Measurements from ENCODE around the gene ZBTB33. TPM values are rescaled to one million over a fixed set of nuclear protein-coding genes. Genes with fewer than 3 reads are reported as not detected.
A peak's percentile ranks its signal among the peaks of the same experiment; 100 is the strongest.

ZBTB33 gene
- total RNA-seq, 1 experiment from 2014 or later, result 16.2 TPM

DNA sequence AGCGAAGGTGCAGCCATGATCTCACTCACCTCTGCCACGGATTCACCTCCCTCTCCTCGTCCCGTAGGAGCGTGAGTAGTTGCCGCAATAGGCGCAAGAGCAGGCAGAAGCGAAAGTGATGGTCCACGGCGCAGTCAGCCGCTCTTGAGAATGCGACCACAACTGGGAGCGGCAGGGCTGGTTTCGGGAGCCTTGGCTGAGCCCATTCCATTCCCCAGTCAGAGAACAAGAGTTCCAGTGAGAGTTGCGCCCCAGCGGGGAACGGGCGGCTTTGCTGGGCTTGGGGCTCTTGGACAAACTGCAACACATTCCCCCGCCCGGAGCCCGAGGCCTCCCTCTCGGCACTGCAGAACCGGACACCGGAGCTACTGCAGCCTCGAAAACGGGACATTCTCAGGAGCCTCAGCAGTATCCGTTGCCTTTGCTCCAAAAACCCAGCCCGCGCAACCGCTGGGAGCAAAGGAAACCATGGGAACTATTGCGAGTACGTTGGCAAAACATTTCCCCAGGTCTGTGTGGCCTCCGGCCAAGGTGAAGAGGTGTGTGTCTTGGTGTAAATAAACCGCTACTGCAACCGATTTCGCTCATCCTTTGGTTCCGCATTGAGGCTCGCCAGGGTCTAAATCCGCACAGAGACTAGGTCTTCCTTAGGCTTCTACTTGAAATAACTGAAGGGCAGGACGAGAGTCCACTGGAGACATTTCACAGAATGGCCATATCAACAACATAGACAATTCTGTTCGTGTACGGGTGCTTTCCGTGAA, 5.7 kb upstream of the ZBTB33 start:
- peak; percentile 94 for ATAC-seq
- no peaks in the 10 kb centered on the region for H3K9me3 Mint-ChIP-seq
- ChIA-PET CTCF (no interaction called here), POLR2A (no interaction called here)
- no peaks in the 10 kb centered on the region for H3K36me3 Mint-ChIP-seq
- peak; percentile 67 for DNase-seq (ENCODE audit: low spot score)
- H3K27me3 Mint-ChIP-seq (ENCODE audit: low read depth), result peaks cover 20% of the 10 kb centered on the region
- peaks cover 14% of the 10 kb centered on the region for H3K4me1 Mint-ChIP-seq
- H3K4me3 Mint-ChIP-seq, result peak overlapping the region; percentile 92
- peak overlapping the region; percentile 96 for H3K27ac Mint-ChIP-seq
- TF ChIP-seq, protein P1, sequence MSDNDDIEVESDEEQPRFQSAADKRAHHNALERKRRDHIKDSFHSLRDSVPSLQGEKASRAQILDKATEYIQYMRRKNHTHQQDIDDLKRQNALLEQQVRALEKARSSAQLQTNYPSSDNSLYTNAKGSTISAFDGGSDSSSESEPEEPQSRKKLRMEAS (CRISPR knock-in tag; IDR thresholded peaks at IDR 0.05), result peak; percentile 43; the same call in 1 of the 2 replicates
- TF ChIP-seq MYBL2 (CRISPR knock-in tag; IDR thresholded peaks at IDR 0.05), result no peak
- TF ChIP-seq PRRX2 (CRISPR knock-in tag; IDR thresholded peaks at IDR 0.05), result no peak
- TF ChIP-seq, protein P2, sequence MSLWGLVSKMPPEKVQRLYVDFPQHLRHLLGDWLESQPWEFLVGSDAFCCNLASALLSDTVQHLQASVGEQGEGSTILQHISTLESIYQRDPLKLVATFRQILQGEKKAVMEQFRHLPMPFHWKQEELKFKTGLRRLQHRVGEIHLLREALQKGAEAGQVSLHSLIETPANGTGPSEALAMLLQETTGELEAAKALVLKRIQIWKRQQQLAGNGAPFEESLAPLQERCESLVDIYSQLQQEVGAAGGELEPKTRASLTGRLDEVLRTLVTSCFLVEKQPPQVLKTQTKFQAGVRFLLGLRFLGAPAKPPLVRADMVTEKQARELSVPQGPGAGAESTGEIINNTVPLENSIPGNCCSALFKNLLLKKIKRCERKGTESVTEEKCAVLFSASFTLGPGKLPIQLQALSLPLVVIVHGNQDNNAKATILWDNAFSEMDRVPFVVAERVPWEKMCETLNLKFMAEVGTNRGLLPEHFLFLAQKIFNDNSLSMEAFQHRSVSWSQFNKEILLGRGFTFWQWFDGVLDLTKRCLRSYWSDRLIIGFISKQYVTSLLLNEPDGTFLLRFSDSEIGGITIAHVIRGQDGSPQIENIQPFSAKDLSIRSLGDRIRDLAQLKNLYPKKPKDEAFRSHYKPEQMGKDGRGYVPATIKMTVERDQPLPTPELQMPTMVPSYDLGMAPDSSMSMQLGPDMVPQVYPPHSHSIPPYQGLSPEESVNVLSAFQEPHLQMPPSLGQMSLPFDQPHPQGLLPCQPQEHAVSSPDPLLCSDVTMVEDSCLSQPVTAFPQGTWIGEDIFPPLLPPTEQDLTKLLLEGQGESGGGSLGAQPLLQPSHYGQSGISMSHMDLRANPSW (CRISPR knock-in tag; conservative IDR thresholded peaks at IDR 0.05; ENCODE audit: low read depth), result no peak
- TF ChIP-seq ELF4 (CRISPR knock-in tag; IDR thresholded peaks at IDR 0.05; ENCODE audit: low read depth), result no peak
- TF ChIP-seq ZNF396 (CRISPR knock-in tag; IDR thresholded peaks at IDR 0.05; ENCODE audit: borderline replicate concordance), result no peak
- no peak for TF ChIP-seq HMGA2 (CRISPR knock-in tag; IDR thresholded peaks at IDR 0.05)
- TF ChIP-seq, protein P3, sequence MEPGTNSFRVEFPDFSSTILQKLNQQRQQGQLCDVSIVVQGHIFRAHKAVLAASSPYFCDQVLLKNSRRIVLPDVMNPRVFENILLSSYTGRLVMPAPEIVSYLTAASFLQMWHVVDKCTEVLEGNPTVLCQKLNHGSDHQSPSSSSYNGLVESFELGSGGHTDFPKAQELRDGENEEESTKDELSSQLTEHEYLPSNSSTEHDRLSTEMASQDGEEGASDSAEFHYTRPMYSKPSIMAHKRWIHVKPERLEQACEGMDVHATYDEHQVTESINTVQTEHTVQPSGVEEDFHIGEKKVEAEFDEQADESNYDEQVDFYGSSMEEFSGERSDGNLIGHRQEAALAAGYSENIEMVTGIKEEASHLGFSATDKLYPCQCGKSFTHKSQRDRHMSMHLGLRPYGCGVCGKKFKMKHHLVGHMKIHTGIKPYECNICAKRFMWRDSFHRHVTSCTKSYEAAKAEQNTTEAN (CRISPR knock-in tag; IDR thresholded peaks at IDR 0.05), result no peak
- TF ChIP-seq, protein P4, sequence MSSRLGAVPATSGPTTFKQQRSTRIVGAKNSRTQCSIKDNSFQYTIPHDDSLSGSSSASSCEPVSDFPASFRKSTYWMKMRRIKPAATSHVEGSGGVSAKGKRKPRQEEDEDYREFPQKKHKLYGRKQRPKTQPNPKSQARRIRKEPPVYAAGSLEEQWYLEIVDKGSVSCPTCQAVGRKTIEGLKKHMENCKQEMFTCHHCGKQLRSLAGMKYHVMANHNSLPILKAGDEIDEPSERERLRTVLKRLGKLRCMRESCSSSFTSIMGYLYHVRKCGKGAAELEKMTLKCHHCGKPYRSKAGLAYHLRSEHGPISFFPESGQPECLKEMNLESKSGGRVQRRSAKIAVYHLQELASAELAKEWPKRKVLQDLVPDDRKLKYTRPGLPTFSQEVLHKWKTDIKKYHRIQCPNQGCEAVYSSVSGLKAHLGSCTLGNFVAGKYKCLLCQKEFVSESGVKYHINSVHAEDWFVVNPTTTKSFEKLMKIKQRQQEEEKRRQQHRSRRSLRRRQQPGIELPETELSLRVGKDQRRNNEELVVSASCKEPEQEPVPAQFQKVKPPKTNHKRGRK (CRISPR knock-in tag; IDR thresholded peaks at IDR 0.05; ENCODE audit: borderline replicate concordance), result no peak
- TF ChIP-seq, protein P5, sequence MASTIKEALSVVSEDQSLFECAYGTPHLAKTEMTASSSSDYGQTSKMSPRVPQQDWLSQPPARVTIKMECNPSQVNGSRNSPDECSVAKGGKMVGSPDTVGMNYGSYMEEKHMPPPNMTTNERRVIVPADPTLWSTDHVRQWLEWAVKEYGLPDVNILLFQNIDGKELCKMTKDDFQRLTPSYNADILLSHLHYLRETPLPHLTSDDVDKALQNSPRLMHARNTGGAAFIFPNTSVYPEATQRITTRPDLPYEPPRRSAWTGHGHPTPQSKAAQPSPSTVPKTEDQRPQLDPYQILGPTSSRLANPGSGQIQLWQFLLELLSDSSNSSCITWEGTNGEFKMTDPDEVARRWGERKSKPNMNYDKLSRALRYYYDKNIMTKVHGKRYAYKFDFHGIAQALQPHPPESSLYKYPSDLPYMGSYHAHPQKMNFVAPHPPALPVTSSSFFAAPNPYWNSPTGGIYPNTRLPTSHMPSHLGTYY (CRISPR knock-in tag; IDR thresholded peaks at IDR 0.05), result no peak
- TF ChIP-seq, protein P6, sequence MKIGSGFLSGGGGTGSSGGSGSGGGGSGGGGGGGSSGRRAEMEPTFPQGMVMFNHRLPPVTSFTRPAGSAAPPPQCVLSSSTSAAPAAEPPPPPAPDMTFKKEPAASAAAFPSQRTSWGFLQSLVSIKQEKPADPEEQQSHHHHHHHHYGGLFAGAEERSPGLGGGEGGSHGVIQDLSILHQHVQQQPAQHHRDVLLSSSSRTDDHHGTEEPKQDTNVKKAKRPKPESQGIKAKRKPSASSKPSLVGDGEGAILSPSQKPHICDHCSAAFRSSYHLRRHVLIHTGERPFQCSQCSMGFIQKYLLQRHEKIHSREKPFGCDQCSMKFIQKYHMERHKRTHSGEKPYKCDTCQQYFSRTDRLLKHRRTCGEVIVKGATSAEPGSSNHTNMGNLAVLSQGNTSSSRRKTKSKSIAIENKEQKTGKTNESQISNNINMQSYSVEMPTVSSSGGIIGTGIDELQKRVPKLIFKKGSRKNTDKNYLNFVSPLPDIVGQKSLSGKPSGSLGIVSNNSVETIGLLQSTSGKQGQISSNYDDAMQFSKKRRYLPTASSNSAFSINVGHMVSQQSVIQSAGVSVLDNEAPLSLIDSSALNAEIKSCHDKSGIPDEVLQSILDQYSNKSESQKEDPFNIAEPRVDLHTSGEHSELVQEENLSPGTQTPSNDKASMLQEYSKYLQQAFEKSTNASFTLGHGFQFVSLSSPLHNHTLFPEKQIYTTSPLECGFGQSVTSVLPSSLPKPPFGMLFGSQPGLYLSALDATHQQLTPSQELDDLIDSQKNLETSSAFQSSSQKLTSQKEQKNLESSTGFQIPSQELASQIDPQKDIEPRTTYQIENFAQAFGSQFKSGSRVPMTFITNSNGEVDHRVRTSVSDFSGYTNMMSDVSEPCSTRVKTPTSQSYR (CRISPR knock-in tag; IDR thresholded peaks at IDR 0.05), result no peak
- TF ChIP-seq TCF7 (CRISPR knock-in tag; IDR thresholded peaks at IDR 0.05; ENCODE audit: low read depth), result no peak
- no peak for TF ChIP-seq ZNF317 (CRISPR knock-in tag; IDR thresholded peaks at IDR 0.05; ENCODE audit: borderline replicate concordance, low read depth)
- TF ChIP-seq TEAD1 (CRISPR knock-in tag; IDR thresholded peaks at IDR 0.05), result peak; percentile 22; the same call in 1 of the 2 replicates
- TF ChIP-seq FOXP1 (CRISPR knock-in tag; IDR thresholded peaks at IDR 0.05; ENCODE audit: borderline replicate concordance), result peak; percentile 54; the same call in 1 of the 2 replicates
- TF ChIP-seq, protein P7, sequence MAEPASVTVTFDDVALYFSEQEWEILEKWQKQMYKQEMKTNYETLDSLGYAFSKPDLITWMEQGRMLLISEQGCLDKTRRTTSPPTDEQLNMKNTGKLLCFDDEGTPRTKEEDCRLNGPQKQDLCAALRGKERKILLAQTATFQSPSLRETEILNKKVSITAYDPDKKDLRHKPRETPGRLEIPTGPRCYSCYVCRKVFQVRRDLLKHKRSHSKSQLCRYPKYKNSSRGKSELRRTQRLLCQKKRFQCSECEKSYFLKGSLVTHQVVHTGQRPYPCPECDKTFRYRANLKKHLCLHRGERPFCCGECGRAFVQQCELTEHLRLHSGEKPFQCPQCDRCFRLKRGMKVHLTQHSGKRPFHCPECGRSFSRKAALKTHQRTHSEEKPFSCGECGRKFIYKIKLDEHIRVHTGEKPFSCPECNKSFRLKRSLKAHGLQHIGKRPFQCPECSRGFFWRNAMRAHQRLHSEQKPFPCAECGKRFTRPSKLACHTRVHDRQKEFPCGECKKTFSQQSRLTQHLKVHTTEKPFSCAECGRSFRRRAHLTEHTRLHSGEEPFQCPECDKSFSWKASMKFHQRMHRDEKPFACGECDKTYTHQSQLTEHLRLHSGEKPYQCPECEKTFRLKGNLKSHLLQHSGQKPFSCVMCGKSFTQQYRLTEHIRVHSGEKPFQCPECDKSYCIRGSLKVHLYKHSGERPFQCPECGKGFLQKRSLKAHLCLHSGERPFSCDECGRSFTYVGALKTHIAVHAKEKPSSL (CRISPR knock-in tag; conservative IDR thresholded peaks at IDR 0.05), result no peak
- TF ChIP-seq, protein P8, sequence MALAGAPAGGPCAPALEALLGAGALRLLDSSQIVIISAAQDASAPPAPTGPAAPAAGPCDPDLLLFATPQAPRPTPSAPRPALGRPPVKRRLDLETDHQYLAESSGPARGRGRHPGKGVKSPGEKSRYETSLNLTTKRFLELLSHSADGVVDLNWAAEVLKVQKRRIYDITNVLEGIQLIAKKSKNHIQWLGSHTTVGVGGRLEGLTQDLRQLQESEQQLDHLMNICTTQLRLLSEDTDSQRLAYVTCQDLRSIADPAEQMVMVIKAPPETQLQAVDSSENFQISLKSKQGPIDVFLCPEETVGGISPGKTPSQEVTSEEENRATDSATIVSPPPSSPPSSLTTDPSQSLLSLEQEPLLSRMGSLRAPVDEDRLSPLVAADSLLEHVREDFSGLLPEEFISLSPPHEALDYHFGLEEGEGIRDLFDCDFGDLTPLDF (CRISPR knock-in tag; IDR thresholded peaks at IDR 0.05), result no peak
- TF ChIP-seq, protein P9, sequence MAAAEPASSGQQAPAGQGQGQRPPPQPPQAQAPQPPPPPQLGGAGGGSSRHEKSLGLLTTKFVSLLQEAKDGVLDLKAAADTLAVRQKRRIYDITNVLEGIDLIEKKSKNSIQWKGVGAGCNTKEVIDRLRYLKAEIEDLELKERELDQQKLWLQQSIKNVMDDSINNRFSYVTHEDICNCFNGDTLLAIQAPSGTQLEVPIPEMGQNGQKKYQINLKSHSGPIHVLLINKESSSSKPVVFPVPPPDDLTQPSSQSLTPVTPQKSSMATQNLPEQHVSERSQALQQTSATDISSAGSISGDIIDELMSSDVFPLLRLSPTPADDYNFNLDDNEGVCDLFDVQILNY (CRISPR knock-in tag; IDR thresholded peaks at IDR 0.05), result no peak
- no peak for TF ChIP-seq GRHL2 (CRISPR knock-in tag; IDR thresholded peaks at IDR 0.05; ENCODE audit: insufficient replicate concordance, severe bottlenecking)
- TF ChIP-seq TEAD4 (CRISPR knock-in tag; IDR thresholded peaks at IDR 0.05), result no peak
- no peak for TF ChIP-seq NFE2L1 (CRISPR knock-in tag; IDR thresholded peaks at IDR 0.05)
- peak; percentile 99 for TF ChIP-seq FOXK1 (CRISPR knock-in tag; IDR thresholded peaks at IDR 0.05)
